Measurements from ENCODE around the gene CNTRL. TPM values are rescaled to one million over a fixed set of nuclear protein-coding genes. Genes with fewer than 3 reads are reported as not detected.

Gene CNTRL
- total RNA-seq, 1 experiment from 2014 or later = 13.4 TPM

DNA sequence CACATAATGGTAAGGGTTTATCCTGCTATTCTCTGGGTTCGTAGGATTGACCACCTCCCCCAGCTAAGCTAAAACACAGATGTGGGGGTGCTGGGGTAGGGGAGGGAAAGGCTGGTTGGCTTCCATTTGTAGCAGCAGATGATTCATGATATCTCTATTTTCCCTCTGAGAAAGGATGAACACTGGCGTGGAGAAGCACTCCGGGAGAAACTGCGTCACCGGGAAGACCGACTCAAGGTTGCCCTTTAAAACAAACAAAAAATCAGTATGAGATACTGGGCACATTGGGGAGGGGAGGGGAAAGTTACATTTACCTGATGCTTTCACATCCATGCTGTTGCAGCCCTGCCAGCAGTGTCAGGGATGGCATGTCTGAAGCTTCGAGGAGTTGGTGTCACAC, 98.7 kb downstream of the CNTRL start (continued):
- TF ChIP-seq, protein P1, sequence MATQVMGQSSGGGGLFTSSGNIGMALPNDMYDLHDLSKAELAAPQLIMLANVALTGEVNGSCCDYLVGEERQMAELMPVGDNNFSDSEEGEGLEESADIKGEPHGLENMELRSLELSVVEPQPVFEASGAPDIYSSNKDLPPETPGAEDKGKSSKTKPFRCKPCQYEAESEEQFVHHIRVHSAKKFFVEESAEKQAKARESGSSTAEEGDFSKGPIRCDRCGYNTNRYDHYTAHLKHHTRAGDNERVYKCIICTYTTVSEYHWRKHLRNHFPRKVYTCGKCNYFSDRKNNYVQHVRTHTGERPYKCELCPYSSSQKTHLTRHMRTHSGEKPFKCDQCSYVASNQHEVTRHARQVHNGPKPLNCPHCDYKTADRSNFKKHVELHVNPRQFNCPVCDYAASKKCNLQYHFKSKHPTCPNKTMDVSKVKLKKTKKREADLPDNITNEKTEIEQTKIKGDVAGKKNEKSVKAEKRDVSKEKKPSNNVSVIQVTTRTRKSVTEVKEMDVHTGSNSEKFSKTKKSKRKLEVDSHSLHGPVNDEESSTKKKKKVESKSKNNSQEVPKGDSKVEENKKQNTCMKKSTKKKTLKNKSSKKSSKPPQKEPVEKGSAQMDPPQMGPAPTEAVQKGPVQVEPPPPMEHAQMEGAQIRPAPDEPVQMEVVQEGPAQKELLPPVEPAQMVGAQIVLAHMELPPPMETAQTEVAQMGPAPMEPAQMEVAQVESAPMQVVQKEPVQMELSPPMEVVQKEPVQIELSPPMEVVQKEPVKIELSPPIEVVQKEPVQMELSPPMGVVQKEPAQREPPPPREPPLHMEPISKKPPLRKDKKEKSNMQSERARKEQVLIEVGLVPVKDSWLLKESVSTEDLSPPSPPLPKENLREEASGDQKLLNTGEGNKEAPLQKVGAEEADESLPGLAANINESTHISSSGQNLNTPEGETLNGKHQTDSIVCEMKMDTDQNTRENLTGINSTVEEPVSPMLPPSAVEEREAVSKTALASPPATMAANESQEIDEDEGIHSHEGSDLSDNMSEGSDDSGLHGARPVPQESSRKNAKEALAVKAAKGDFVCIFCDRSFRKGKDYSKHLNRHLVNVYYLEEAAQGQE (IDR thresholded peaks at IDR 0.05; ENCODE audit: low read depth) = no peak
- no peak for TF ChIP-seq EZH2 (IDR thresholded peaks at IDR 0.05)
- TF ChIP-seq JUND (IDR thresholded peaks at IDR 0.05) = no peak
- TF ChIP-seq RAD21 (IDR thresholded peaks at IDR 0.05; ENCODE audit: low read depth) = no peak
- no peak for TF ChIP-seq TCF7L2 (IDR thresholded peaks at IDR 0.05; ENCODE audit: borderline replicate concordance, extremely low read depth, insufficient read depth, insufficient read length)

DNA sequence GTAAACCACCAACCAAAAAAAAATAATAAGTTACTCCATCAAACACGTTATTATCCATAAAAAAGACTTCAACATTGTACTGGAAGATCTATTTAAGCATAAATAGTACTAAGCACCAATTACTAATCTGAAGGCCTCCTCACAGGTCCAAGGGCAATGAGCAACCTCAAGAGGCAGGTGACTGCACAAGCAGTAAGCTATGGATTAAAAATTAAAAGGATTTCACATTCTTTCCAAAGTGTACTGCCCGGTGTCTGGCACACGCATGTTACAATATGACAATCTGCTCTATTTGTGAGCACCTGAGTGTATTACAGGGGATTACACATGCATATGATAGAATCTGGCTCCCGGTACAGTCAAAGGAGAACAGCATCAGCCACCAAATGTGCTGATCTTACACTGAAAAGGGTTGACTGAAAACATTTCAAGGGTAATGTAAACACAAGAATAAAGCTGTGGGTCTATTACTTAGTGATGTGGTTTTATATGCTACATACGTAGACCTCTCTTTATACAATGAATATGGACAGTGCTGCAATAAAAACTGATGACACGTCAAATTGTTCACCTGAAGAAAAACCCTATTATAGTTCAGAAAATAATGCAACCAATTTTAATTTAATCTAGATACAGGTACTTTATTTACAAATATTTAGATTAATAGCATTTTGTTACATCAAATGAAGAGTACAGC, 104.1 kb downstream of the CNTRL start:
- TF ChIP-seq EZH2 (IDR thresholded peaks at IDR 0.05) = no peak
- no peak for TF ChIP-seq RAD21 (IDR thresholded peaks at IDR 0.05; ENCODE audit: low read depth)
- no peak for TF ChIP-seq EGR1 (IDR thresholded peaks at IDR 0.05; ENCODE audit: low read depth)
- TF ChIP-seq SIN3A (IDR thresholded peaks at IDR 0.05; ENCODE audit: low read depth) = no peak
- TF ChIP-seq POLR2AphosphoS5 (IDR thresholded peaks at IDR 0.05; ENCODE audit: low read depth, low read length) = no peak
- TF ChIP-seq TCF7L2 (IDR thresholded peaks at IDR 0.05; ENCODE audit: borderline replicate concordance, extremely low read depth, insufficient read depth, insufficient read length) = no peak
- no peak for TF ChIP-seq POLR2A (IDR thresholded peaks at IDR 0.05; ENCODE audit: borderline replicate concordance, extremely low read depth, insufficient read depth, insufficient read length)
- TF ChIP-seq FOSL1 (IDR thresholded peaks at IDR 0.05; ENCODE audit: low read depth) = no peak
- TF ChIP-seq, protein P2, sequence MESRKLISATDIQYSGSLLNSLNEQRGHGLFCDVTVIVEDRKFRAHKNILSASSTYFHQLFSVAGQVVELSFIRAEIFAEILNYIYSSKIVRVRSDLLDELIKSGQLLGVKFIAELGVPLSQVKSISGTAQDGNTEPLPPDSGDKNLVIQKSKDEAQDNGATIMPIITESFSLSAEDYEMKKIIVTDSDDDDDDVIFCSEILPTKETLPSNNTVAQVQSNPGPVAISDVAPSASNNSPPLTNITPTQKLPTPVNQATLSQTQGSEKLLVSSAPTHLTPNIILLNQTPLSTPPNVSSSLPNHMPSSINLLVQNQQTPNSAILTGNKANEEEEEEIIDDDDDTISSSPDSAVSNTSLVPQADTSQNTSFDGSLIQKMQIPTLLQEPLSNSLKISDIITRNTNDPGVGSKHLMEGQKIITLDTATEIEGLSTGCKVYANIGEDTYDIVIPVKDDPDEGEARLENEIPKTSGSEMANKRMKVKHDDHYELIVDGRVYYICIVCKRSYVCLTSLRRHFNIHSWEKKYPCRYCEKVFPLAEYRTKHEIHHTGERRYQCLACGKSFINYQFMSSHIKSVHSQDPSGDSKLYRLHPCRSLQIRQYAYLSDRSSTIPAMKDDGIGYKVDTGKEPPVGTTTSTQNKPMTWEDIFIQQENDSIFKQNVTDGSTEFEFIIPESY (IDR thresholded peaks at IDR 0.05; ENCODE audit: extremely low read depth, insufficient replicate concordance, low read length) = no peak
- TF ChIP-seq, protein P3, sequence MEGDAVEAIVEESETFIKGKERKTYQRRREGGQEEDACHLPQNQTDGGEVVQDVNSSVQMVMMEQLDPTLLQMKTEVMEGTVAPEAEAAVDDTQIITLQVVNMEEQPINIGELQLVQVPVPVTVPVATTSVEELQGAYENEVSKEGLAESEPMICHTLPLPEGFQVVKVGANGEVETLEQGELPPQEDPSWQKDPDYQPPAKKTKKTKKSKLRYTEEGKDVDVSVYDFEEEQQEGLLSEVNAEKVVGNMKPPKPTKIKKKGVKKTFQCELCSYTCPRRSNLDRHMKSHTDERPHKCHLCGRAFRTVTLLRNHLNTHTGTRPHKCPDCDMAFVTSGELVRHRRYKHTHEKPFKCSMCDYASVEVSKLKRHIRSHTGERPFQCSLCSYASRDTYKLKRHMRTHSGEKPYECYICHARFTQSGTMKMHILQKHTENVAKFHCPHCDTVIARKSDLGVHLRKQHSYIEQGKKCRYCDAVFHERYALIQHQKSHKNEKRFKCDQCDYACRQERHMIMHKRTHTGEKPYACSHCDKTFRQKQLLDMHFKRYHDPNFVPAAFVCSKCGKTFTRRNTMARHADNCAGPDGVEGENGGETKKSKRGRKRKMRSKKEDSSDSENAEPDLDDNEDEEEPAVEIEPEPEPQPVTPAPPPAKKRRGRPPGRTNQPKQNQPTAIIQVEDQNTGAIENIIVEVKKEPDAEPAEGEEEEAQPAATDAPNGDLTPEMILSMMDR (IDR thresholded peaks at IDR 0.05 in 2 of 3, conservative IDR thresholded peaks at IDR 0.05 in 1 of 3; ENCODE audit: borderline replicate concordance in 1 of 3, insufficient read depth in 1 of 3, low read depth in 2 of 3, low read length in 2 of 3) = no peak
- RAD21 ChIA-PET (ENCODE audit: low non-redundant PET in 1 of 2, low total read pairs in 2 of 2, uncharacterized antibody in 2 of 2, unreplicated experiment in 2 of 2) = no interaction called here
- Histone ChIP-seq H3K9ac (ENCODE audit: low read length) (no peak overlapping the region), H3K27me3 (ENCODE audit: insufficient read depth, low read length) (no peaks in the 10 kb centered on the region), H3K9me2 (ENCODE audit: insufficient read depth) (no peaks in the 10 kb centered on the region), H3K79me2 (ENCODE audit: insufficient read depth, low read length) (peaks cover 14% of the 10 kb centered on the region), H4K20me1 (ENCODE audit: insufficient read depth) (no peaks in the 10 kb centered on the region), H3K4me1 (ENCODE audit: control insufficient read depth in 1 of 2, insufficient read depth in 2 of 2, low read length in 2 of 2) (0 out of 4 replicates have a peak, but pooled peaks cover 0 to 3% of the 10 kb centered on the region in 2 experiments), H3K4me2 (ENCODE audit: low read length) (no peak overlapping the region), H2AFZ (ENCODE audit: low read depth, low read length, poor library complexity, severe bottlenecking) (no peak overlapping the region), H3K4me3 (replicated peaks in 1 of 2; ENCODE audit: low read depth in 1 of 2, low read length in 2 of 2) (no peak overlapping the region), H3K27ac (ENCODE audit: low read depth, low read length) (no peak overlapping the region), H3K36me3 (ENCODE audit: control insufficient read depth in 1 of 2, insufficient read depth in 2 of 2, low read length in 2 of 2) (peaks cover 4 to 13% of the 10 kb centered on the region in 2 experiments; a peak in 3 of 4 replicates), H3K9me3 (ENCODE audit: control insufficient read depth in 1 of 2, insufficient read depth in 1 of 2, low read depth in 1 of 2, low read length in 2 of 2) (no peaks in the 10 kb centered on the region)
- intact Hi-C loops (cut with micrococcal nuclease) = no loop called here
- CTCF ChIA-PET = no interaction called here
- ATAC-seq (no peak), DNase-seq (ENCODE audit: low read depth, low spot score) (no peak)
- BruUV-seq (replicated peaks) = no TSS peak
- POLR2A ChIA-PET = no interaction called here
